ENCODE results near the gene ABLIM2.

The ABLIM2 gene

DNA sequence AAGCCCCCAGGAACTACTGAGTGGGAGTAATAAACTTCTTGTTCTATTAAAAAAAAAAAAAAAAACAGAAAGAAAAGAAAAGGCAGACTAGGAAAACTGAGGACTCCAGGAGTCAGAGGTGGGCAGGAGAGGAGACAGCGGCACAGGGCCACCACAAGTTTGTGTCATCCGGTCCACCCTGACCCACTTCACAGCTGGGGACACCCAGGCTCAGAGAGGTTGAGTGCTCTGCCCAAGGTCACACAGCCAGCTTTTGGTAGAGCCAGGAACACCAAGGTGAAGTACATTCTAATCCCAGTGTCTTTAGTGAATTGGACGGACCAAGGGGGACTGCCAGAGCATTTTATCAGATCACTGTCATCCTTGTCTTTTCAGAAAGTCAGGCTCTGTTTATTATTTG is 16.4 kb upstream of the ABLIM2 start:
- DNase-seq: no peak

DNA sequence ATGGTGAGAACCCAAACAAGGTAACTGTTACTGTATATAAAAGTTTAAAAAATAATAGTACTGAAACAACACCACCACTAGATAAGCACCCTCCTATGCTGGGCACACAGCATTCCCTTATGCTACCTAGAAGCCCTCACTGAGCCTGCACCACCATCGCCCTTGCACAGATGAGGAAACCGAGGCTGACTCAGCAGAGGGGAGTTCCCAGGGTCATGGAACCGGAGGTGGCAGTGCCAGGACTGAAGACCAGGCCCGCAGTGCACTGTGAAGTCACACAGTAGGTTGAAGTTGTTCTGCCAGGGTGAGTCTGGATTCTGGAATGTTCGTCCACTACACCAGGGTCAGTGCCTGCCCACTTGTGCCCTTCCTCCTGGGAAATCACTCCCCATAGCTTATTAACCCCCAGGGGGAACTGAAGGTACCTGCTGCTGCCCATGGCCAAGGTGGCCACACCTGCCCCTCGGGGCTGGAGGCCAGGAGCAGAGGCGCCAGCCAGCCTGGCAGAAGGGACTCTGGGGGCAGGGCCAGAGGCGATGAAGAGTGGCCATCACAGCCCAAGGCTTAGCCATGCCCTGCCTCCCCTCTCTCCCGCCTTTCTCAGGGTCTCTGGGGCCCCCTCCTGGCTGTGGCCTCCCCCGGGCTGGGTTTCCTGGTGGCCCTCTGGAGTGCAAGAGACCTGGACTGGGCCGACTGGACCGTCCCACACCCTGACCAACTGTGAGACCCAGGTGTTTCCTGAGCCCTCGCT is 15.1 kb upstream of the ABLIM2 start:
- DNase-seq: peak in 1 of 4 experiments; percentile 19

DNA sequence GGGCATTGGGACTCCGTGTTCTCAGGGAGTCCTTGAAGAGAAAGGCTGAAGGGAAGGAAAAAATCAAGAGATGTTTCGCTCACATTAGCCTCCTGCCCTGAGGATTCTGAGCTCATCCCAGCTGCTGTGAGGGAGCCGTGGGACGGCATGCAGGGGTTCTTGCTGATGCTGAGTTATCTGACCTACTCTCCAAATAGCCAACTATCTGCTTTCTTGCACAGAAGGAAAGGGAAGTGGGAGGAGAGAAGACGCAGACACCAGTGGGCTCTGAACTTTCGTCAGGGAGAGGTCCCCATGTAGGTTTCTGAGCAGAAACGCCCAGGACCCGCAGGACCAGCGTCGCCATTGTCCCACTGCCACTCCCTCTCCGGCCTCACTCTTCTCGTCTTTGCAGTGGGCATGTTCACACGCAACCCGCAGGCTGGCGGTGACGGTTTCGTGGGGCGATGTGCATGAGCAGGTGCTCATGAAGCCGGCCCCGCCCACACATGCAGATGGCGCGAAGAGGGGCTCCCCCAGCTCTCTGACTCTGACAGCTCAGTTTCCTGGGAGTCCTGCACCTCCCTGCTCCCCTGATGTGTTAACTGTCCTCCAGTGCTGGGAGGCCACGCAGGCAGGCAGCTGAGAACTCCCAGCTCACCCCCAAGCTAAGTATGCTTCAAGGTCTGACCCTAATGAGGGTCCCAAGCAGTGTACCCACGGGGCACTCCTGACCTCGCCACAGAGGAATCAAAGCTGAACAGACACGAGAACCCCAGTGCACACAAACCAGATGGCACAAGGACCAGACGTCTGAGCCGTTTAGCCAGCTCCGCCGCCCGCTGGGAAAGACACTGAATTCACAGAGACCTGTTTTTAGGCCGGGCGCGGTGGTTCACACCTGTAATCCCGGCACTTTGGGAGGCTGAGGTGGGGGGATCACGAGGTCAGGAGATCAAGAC is 13.6 kb upstream of the ABLIM2 start:
- DNase-seq: peak in 3 of 4 experiments; percentile 39 to 79 (median 50)

DNA sequence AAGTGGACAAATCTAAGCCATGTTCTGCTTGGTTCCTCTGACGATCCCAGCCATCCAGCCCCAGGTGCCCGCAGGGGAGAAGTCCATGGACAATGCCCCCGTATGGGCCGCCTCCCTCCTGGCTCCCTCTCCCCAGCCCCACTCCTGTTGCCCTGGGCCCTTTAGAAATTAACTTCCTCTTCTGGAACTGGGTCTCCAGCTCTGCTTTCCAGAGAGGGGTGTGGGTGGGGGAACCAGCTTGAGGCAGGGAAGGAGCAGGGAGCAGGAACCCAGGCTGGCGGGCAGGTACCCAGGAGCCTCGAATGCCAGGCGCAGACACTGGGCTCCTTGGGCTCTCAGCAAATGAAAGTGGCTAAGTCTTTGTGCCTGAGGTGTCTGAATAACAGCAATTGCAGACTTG is 12.7 kb upstream of the ABLIM2 start:
- DNase-seq: peak in 3 of 4 experiments; percentile 46 to 59 (median 58)

DNA sequence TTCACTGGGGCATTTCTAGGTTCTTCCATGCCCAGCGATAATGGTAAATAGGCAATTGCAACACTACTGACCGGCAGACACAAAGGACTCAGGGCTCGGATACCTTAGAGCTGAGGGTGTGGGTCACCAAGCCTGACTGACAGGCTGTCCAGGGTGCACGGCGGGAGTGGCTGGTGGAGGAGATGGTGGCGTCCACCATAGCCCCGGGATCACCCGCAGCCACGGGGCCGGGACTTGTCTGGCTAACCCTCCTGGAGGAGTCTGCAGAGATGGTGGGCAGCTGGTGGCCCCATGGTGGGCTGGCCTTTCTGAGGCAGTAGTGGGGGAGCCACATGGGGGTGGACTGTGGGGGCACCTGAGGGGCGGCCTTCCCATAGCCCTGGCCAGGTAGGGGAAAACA is 11.7 kb upstream of the ABLIM2 start:
- DNase-seq: no peak

DNA sequence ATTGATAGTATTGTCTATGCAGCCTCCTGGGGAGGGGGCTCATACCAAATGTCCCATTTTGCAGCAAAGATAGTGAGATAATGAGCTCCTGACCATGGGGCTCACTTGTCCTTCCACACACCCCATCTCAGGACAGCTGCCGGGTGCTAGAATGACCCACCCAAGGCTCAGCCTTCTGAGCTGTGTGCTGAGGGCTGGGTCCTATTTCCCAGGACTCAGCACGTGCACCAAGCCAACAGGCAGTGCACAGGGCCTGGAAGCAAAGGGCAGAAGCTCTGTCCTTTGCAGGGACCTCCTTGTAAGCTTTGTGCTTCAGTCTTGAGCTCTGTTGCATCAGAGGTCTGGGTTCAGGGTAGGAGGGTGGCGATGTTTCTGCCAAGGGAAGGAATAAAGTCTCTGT is 11.2 kb upstream of the ABLIM2 start:
- no peak for DNase-seq

DNA sequence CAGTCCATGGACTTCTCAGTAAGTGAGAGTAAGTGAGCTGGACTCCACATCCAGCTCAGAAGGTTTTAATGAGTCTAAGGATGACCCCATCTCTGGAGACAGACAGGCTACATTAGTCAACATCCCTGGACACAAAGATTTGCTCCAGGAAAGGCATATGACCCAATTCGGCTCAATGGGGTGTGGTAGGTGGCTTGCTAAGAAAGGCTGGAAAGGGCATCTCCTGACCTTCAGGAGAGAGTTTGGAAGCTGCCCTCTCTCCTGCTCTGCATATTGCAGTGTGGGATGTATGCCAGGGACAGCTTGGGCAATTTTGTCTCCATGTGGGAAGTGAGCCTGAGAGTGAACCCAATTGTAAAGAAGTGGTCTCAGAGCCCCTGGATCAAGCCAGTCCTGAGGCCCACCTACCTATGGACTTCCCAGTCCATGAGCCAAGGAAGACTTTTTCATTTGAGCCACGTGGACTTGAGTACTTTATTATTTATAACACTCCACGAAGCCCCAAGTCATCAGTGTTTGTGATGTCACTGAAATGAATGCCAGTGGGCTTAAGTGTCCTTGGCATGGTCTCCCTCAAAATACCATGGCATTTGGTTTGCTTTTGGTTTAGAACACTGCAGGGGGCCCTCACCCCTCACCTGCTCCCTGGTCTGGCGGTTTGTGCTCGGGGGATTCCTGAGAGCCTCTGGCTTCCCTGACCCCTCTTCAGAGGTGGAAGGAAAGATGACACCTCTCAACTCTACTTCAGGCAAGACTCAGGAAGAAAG is 10.4 kb upstream of the ABLIM2 start:
- no peak for DNase-seq

DNA sequence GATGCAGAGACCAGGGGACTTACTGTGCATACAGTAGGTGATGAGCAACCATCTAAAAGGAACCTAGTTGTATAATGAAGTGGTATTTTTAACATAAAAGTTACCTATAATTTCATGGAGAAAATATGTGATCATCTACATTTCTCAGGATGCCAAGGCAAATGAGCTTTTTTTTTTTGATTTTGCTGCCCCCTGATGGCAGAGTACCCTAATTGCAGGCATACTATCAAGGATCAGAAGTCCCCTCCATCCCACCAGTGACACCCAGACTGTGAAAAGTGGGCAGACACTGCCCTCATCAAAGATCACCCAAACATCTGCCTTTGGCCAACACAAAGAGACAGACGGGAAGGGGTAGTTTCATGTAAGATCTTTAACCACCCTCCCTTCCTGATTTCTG is 9.6 kb upstream of the ABLIM2 start:
- DNase-seq: no peak

DNA sequence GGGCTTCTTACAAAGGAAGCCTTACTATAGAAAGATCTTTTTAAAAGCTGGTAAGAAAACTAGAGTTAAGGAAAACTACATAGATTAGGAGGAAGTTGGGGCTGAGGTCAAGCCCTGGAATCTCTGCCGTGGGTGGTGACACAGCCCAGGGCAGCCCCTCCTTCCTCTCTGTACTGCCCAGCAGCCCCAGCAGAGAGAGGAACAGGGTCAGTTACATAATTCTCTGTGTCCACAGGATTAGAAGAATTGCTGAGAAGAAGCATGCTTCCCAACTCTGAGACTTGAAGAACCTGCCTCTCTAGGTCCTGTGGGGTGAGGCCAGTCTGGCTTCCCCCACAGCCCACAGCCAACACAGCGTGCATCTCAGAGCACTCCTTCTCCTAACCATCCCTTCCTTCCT is 9.2 kb upstream of the ABLIM2 start:
- peak; percentile 90 to 97 (median 95) for DNase-seq

DNA sequence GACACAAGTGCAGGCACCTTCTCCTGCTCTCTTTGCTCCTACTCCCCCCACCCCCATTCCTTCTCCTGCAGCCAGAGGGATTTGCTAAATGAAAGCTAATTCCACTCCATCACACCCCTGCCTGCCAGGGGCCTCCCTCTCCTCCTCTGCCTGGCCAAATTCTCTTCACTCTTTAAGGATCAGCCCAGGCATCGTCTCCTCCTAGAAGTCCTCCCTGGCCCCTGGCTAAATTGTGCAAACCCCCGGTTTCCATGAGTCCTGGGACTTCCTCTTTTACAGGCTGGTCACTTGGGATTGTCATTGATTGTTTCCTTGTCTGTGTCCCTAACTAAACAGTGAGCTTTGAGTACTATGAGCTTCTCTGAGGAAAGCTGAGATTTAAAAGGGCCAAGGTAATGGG is 8.7 kb upstream of the ABLIM2 start:
- DNase-seq: peak; percentile 78 to 86 (median 85)

DNA sequence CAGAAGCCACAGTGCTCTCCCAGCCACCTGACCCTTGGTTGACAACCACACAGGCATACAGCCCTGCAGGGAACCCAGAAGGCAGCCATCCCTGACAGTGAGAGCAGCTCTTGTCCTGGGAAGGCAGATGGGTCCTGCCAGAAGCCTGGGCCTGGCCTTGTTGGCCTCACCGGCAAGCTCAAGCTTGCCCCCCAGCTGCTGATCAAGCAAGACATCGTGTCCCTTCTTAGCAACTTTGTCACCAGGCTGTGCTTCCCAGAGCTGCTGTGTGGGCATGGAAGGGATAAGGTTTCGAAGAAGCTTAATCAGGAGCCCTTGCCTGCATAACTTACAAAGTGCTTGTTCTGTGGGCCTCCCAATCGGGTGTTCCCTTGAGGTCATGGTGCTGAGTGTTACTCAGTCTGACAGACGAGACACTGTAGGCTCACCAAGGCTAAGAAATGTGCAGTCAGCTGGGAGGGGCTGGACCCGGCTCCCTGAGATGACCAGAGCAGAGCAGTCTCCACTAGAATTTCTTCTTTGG is 6.8 kb upstream of the ABLIM2 start:
- DNase-seq: no peak

DNA sequence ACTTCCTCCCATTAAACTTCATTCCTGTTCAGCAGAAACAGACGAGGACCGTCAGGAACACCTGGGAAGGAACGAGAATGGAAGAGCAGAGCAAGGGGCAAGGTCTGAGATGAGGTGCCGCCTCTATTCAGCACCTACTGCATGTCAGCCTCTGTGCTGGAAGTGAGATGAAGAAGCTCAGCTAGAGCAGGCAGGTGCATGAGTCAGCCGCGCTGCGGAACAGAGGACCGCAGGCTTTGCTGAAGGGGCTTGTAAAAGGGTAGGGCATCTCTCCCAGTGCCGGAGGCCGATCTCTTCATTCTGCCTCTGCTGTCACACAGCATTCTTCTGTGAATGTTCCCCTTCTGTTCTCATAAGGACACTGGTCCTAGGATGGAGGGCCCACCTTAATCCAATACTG is 6.1 kb upstream of the ABLIM2 start:
- DNase-seq: no peak

DNA sequence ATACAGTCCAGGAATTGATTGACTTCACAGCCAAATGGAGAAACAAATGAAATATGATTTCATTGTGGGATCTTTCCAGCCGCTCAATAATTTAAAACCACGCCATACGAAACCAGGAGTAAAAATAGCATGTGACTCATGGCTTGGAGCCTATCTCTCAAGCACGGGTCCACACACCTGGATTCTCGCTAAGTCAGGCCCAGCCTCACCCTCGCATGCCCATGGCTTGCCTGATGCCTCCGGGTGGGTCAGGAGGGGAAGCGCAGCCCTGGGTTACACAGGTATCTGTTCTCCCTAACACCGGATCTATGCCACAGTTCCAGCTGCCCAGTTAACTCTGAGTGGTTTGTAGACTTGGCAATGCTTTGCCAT is 5.6 kb upstream of the ABLIM2 start:
- DNase-seq: no peak

DNA sequence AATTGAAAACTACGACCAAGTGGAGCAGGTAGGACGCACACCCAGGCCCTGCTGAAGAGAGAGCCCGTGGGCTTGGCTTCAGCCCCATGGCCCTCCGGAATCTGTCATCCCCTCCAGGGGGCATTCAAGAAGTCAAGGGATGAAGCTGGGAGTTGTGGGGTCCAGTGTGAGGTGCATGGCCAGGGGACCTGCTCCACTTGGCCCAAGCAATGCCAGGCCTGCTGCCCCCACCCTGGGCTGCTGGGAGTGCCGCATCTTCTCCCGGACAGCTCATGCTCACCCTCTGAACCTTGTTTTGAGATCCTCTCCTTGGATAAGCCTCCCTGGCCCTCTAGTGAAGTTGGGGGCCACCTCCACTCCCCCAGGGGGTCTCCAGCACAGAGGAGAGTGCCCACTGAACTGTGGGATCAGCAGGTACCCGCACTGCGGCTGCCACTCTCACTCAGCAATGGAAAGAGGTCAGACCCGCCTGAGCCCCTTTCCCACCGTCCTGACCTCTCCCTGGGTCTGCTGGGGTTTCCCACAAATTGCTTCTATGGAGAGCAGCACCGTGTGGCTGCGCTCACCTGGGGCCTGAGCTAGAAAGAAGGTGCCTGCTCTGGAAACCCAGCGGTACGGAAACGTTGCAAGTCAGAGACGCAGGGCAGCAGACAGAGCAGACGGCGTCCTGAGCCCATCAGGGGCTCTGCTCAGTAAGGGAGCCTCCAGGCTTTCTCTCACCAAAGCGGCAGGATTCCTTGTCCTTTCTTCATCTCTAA is 5.0 kb upstream of the ABLIM2 start:
- DNase-seq: no peak

DNA sequence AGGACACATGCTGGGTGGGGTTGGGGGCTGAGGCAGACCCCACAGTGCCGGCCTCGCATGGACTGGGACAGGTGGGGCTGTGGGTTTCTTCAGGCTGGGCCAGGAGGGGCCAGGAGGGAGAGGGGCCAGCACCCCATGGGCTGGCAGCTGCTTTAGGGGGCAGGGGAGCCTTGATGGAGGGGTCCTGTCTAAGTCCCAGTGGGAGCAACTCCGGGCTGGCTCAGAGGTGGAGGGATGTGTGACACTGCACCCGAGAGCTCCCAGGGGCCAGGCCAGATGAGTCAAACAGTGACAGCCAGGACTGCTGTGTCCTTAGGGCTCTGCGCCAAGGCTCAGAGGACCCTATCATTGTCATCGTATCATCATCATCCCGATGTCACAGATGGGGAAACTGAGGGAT is 4.4 kb upstream of the ABLIM2 start:
- no peak for DNase-seq

DNA sequence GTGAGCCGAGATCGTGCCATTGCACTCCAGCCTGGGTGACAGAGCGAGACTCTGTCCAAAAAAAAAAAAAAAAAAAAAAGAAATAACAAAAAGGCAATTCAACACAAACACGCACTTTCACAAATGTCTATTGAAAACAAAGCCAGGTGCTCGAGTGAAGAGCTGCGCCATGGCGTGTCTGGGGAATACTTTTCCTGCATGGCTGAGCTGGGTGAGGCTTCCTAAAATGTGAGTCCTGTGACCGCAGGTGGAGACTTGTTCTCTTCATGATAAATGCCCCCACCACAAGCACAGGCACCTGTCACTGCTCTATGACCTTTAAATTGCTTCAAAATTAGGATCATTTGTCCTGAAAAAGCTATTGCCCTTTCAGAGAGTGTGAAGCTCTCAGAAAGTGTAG is 4.0 kb upstream of the ABLIM2 start:
- no peak for DNase-seq

DNA sequence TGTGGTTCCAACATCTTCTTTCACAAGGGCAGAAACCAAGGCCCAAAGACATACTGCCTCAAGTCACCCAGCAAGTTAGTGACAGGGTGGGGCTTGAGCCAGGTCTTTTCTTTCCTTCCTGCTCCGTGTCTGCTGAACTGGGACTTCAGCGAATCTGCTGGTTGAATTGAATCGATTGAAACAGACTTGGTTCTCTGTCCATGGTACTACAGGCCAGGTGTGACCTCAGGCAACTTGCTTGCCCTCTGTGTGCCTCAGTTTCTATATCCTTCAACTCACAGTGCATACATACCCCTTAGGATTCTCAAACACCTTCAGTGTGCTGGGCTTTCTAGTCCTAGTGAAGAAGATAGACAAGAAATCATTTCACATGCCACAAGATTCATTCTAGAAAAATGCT is 2.0 kb upstream of the ABLIM2 start:
- DNase-seq: no peak

DNA sequence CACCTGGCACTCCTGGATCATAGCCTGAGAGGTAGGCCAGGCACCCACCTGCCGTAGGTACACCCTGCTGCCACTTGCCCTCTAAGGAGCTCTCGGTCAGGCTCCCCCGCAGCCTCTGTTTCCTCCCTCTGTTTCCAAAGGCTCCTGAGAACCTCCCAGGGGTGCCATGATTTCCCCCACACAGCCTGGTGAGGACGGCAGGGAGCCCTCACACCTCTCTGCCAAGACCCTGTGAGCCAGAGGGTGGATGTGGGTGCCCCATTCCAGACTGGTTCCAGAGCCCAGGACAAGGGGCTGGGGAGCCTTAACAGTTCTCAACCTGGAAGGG is 1.6 kb upstream of the ABLIM2 start:
- no peak for DNase-seq

DNA sequence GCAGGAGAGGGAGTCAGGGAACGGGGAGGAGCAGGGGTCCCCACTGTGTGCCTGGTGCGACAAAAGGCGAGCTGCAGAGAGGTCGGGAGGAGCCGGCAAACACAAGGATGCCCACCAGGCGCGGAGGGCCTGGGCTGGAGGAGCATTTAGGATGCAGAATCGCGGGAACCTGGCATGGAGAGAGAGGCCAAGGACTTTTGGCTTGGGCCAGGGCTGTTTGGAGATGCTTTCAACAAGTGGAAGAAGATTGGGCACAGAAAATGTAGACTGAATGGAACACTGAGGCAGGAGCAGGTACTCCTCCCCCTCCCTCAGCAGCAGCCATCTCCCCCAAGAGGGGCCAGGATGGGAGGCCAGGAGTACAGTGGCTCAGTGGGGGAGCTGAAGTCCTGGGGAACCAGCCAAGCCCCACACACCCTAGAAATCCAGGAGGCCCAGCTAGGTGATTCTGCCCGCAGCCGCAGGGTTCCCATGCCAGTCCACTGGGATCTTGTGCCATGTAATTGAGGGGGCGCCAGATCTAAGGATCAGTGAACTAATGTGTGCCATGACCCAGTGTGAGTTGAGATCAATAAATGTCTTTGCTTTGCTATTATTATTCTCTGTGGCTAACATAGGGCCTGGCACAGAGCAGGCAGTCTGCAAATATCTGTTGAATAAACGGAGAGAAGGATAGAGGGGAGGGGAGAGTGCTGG is 1.1 kb upstream of the ABLIM2 start:
- no peak for DNase-seq

DNA sequence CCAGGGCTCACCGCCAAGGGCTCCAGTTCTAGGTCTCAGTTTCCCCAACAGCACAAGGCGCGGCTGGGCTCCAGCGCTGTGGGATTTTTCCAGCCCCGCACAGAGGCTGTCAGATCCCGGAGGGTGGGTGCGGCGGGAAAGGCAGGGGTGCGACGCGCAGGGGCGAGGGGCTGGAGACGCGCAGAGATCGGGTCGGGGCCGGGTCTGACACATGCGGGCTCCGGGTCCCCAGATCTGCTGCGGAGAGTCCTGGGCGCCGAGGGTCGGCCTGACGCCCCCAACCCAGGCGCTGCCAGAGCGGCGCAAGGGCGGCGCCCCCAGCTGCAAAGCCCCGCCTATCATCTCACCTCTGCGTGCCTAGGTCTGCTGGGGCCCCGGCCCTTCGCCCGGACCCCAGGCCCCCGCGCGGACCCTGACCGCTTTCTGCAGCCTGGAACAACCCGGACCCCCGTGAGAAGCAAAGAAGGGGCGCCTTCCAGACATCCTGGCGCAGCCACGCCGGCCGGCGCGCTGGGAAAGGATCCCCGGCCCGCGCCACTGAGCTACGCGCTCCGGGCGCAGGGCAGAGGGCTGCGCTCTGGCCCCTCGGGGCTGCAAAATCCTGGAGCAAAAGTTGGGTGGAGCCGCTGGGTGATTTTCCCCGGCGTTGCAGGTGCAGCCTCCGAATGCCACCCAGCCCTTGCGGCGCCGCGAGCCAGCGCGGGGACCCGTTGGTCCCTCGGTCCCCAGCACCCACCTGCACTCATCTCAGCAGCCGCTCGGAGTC is 486 bp downstream of the ABLIM2 start:
- DNase-seq: peak in 1 of 4 experiments; percentile 41

DNA sequence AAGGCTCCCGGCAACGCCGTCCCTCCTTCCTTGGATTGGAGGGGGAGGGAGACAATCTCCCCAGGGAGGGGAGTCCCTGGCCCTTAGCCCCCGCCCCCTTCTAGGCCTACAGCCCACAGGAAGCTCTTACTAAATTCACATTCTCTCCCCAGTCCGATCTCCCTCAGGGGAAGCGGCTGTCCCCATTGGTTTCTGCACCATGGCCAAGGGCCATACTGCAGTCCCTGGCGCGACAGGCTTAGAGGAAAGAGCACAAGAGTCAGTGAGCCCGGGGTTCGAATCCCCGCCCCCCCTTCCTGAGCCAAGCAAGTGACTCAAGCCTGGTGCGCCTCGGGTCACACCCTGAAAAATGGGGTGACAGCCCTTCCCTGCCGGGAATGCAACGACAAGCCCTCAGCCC is 1.1 kb downstream of the ABLIM2 start:
- DNase-seq: no peak
